GM23248 (cell line): ENCODE data around the gene PTPRU. TPM values are rescaled to one million over a fixed set of nuclear protein-coding genes. Genes with fewer than 3 reads are reported as not detected.

ENCODE experiments used
- DNase-seq: peaks from one replicate; pipeline ENCODE4 v3.0.0-alpha.2; 2015
- H2AFZ ChIP-seq: fragments of 200-600 bp; sonication (generic); 2 replicates; pipeline ENCODE4 v1.6.1; 2016; ENCODE audit warnings: antibody characterized with exemption
- H3F3A ChIP-seq: fragments of 200-600 bp; sonication (generic); 2 replicates; pipeline ENCODE4 v1.6.1; 2016; ENCODE audit warnings: mild to moderate bottlenecking, antibody characterized with exemption, mixed run types; ENCODE audit not compliant: insufficient read depth
- H3K27ac ChIP-seq: fragments of 200-600 bp; sonication (generic); 2 replicates; pipeline ENCODE4 v1.5.1; 2016; ENCODE audit warnings: mild to moderate bottlenecking
- H3K27me3 ChIP-seq: fragments of 200-600 bp; sonication (generic); replicated peaks from 2 replicates; pipeline ENCODE4 v1.6.1; 2016; ENCODE audit warnings: mild to moderate bottlenecking; ENCODE audit not compliant: insufficient read depth
- H3K36me3 ChIP-seq: fragments of 200-600 bp; sonication (generic); 2 replicates; pipeline ENCODE4 v1.6.1; 2016; ENCODE audit warnings: low read depth, mild to moderate bottlenecking
- H3K4me1 ChIP-seq: fragments of 200-600 bp; sonication (generic); 2 replicates; pipeline ENCODE4 v1.6.1; 2016; ENCODE audit warnings: mild to moderate bottlenecking; ENCODE audit not compliant: insufficient read depth
- H3K4me2 ChIP-seq: fragments of 200-600 bp; sonication (generic); one replicate; pipeline ENCODE4 v1.6.1; 2016; ENCODE audit warnings: mild to moderate bottlenecking; ENCODE audit not compliant: unreplicated experiment
- H3K4me3 ChIP-seq: fragments of 200-600 bp; sonication (generic); 2 replicates; pipeline ENCODE4 v1.5.1; 2016; ENCODE audit warnings: mild to moderate bottlenecking
- H3K79me2 ChIP-seq: fragments of 200-600 bp; sonication (generic); 2 replicates; pipeline ENCODE4 v1.6.1; 2016; ENCODE audit warnings: mild to moderate bottlenecking; ENCODE audit not compliant: insufficient read depth
- H3K9ac ChIP-seq: fragments of 200-600 bp; sonication (generic); 2 replicates; pipeline ENCODE4 v1.6.1; 2016; ENCODE audit warnings: mild to moderate bottlenecking
- H3K9me2 ChIP-seq: fragments of 200-600 bp; sonication (generic); 2 replicates; pipeline ENCODE4 v1.6.1; 2016; ENCODE audit warnings: mixed run types, mild to moderate bottlenecking, moderate library complexity; ENCODE audit not compliant: insufficient read depth
- H3K9me3 ChIP-seq: fragments of 200-600 bp; sonication (generic); one replicate; pipeline ENCODE4 v1.6.1; 2017; ENCODE audit warnings: low read depth
- H4K20me1 ChIP-seq: fragments of 200-600 bp; sonication (generic); 2 replicates; pipeline ENCODE4 v1.6.0; 2016; ENCODE audit not compliant: insufficient read depth
- EZH2 ChIP-seq: fragments of 200-600 bp; sonication (generic); IDR thresholded peaks from 2 replicates; pipeline ENCODE4 v1.6.1; 2018; ENCODE audit warnings: antibody characterized with exemption, mild to moderate bottlenecking; ENCODE audit not compliant: insufficient read depth, poor library complexity, severe bottlenecking
- EZH2phosphoT487 ChIP-seq: fragments of 200-600 bp; sonication (generic); IDR thresholded peaks from 2 replicates; pipeline ENCODE4 v1.6.1; 2018; ENCODE audit warnings: antibody characterized with exemption, moderate library complexity, mild to moderate bottlenecking, low read depth; ENCODE audit not compliant: insufficient read depth
- WGBS, 2 experiments: methylation state at CpG; one replicate each; pipeline ENCODE4 v1.1.6; 2015 to 2017; ENCODE audit warnings: low lambda C conversion rate in 2 of 2, low coverage in 1 of 2; ENCODE audit errors: missing lambda C conversion rate in 2 of 2; 5-methylcytosine and 5-hydroxymethylcytosine counted together
- in situ Hi-C: fragments of 300-500 bp; cut with MboI; formaldehyde crosslinking; loops from 2 replicates; pipeline ENCODE4 v1.15.0; 2020
- polyA plus RNA-seq: library from polyadenylated mRNA; unstranded; fragments of >200 nt; fragmentation: Nextera tagmentation; extraction: Ambion mirVana; gene quantifications from 2 replicates; pipeline ENCODE4 v1.2.1, GENCODE V29; 2016
- total RNA-seq: library from RNA; depleted of rRNA; stranded (reverse); fragments of >200 nt; shearing (Covaris generic); gene quantifications from 2 replicates; pipeline ENCODE4 v1.2.3, GENCODE V29; 2014

PTPRU gene
- total and polyA plus RNA-seq, 2 experiments from 2014 or later: 6.2 to 16.8 TPM

DNA sequence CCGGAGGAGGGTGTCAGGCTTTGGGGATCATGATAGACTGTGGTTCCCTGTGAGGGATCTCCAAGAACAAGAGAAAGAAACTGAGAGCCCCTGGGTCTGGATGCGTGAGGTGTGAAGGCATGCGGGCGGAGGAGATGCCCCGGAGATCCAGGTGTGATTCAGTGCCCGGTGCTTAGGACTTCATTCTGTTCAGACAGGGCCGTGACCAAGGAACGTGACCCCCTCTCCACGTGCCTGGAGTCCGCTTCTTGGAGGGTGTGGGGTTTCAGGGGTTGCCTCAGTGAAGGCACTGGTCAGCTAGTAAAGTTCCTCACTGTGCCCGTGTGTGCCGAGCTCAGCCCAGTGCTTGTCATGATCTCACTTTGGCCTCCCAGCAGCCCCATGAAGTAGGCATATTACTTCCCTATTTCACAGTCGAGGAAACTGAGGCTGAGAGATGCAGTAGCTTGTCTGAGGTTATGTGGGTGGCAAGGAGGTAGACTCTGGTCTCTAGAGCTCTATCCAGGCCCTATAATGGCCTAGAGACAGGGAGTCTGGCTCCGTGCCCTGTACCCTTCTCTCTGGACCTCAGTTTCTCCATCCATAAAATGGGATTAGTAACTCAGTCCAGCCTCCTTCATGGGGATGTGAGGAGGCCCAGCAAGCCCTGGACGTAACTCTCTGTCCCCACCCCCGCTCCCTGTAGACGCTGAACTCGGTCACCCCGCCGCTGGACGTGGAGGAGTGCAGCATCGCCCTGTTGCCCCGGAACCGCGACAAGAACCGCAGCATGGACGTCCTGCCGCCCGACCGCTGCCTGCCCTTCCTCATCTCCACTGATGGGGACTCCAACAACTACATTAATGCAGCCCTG lies 81.0 kb downstream of the PTPRU start:
- H3K4me3 ChIP-seq: no peak overlapping the region
- H2AFZ ChIP-seq: no peak overlapping the region
- 90 to 93% methylated on average over 30 of the region's 30 CpGs for WGBS, 2 experiments
- in situ Hi-C loops: no loop called here
- no peak for DNase-seq
- no peaks in the 10 kb centered on the region for H3K36me3 ChIP-seq
- no peaks in the 10 kb centered on the region for H4K20me1 ChIP-seq
- no peaks in the 10 kb centered on the region for H3K4me1 ChIP-seq
- H3K79me2 ChIP-seq: no peaks in the 10 kb centered on the region
- no peak overlapping the region for H3K4me2 ChIP-seq
- TF ChIP-seq EZH2phosphoT487 (no peak), EZH2 (no peak)
- H3F3A ChIP-seq: no peaks in the 10 kb centered on the region
- H3K9me2 ChIP-seq: no peaks in the 10 kb centered on the region
- no peak overlapping the region for H3K9ac ChIP-seq
- no peaks in the 10 kb centered on the region for H3K9me3 ChIP-seq
- no peaks in the 10 kb centered on the region for H3K27me3 ChIP-seq
- no peak overlapping the region for H3K27ac ChIP-seq

DNA sequence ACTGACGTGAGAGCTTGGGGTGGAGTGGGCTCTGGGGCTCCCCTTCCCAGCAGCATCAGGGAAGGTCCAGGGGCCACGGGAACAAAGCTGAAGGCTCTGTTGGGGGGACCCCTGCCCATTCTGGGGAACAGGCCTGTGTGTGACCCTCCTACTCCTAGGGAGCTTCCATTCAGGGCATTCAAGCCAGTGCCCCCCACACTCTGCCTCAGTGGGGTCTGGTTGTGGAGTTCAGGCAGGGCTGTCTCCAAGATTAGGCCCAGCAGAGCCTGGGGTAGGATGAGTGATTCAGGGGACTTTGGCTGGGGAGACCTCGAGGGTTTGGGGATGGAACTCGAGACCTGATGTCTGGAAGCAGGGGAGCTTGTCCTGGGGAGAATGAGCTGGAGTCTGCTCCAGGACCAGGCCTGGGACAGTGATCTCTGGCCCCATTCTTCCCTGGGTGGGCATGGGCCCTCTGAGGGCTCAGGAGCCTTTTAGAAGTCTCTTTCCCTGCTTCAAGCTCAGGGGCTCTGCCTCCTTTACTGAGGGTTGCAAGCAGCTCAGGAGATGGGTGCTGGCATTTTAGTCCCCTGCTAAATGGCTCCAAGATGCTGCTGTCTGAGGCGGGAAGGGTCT lies 81.7 kb downstream of the PTPRU start:
- no peak for DNase-seq
- H3K9me2 ChIP-seq: no peaks in the 10 kb centered on the region
- 69 to 79% methylated on average over 5 of the region's 5 CpGs for WGBS, 2 experiments
- H3K9ac ChIP-seq: no peak overlapping the region
- in situ Hi-C loops: no loop called here
- no peak overlapping the region for H3K27ac ChIP-seq
- H3K9me3 ChIP-seq: no peaks in the 10 kb centered on the region
- H3K4me2 ChIP-seq: no peak overlapping the region
- H3F3A ChIP-seq: no peaks in the 10 kb centered on the region
- no peaks in the 10 kb centered on the region for H3K27me3 ChIP-seq
- no peaks in the 10 kb centered on the region for H3K79me2 ChIP-seq
- no peak overlapping the region for H3K4me3 ChIP-seq
- H2AFZ ChIP-seq: no peak overlapping the region
- no peaks in the 10 kb centered on the region for H4K20me1 ChIP-seq
- TF ChIP-seq EZH2phosphoT487: no peak
- no peaks in the 10 kb centered on the region for H3K4me1 ChIP-seq
- H3K36me3 ChIP-seq: no peaks in the 10 kb centered on the region

DNA sequence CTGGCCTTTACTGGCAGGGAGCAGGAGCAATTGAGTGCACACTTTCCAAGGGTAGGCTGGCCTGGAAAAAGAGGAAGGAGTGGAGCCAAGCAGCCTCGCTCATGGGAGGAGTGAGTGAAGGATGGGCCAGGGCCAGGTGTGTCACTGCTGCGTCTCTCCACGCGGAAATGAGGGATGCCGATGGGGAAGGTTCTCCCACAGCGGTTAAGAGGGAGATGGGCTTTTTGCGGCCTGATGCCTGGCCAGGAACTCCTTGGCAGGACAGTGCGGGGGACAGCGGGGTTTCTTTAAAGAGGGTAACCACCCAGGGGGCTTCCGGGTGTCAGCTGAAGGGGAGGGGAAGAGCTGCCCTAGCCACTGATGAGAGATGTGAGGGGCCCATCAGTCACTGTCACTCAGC lies 82.4 kb downstream of the PTPRU start:
- no peak overlapping the region for H3K4me3 ChIP-seq
- WGBS, 2 experiments: 86 to 87% methylated on average over 10 of the region's 10 CpGs
- H3K4me2 ChIP-seq: no peak overlapping the region
- H3K79me2 ChIP-seq: no peaks in the 10 kb centered on the region
- H3K9me3 ChIP-seq: no peaks in the 10 kb centered on the region
- H2AFZ ChIP-seq: no peak overlapping the region
- H3K27ac ChIP-seq: no peak overlapping the region
- H3K4me1 ChIP-seq: no peaks in the 10 kb centered on the region
- TF ChIP-seq EZH2phosphoT487 (no peak), EZH2 (no peak)
- H3K36me3 ChIP-seq: no peaks in the 10 kb centered on the region
- H3F3A ChIP-seq: no peaks in the 10 kb centered on the region
- no peaks in the 10 kb centered on the region for H4K20me1 ChIP-seq
- no peak for DNase-seq
- H3K9ac ChIP-seq: no peak overlapping the region
- in situ Hi-C loops: no loop called here
- no peaks in the 10 kb centered on the region for H3K27me3 ChIP-seq
- H3K9me2 ChIP-seq: no peaks in the 10 kb centered on the region

DNA sequence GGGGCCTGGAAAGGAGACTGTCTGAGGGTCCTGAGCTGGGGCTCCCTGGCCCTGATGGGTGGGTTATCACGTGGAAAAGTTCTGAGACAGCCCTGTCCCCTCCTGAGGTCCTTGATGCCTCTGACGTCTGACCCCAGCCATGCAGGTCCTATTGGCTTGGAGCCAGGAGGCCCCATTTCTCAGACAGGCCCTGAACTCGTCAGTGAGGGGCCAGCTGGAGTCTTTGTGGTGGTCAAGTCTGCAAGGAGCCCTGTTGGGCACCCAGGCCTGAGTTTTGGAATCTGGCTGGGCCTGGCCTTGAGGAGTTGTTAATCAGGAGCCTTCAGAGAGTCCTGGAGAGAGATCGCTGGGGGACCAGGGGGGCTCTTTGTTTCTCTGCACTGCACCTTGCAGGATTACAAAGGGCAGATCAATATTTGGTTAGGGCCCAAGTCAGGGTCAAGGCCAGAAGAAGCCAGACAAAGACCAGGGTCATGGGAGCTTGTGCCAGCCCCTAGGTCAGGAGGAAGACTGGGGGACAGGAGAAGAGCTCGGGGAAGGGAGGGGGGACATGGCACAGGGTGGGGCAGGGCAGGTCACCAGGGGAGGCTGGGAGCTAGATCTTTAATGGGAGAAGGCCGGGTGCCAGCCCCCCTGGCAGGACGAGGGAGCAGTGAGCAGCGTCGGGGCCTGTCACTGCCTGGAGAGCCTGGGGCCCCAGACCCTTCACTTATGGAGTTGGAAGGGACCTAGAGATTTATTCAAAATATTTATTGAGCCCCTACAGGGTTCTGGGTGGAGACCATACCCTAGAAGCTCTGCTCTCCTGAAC lies 83.2 kb downstream of the PTPRU start:
- 76 to 85% methylated on average over 4 to 9 of the region's 9 CpGs for WGBS, 2 experiments
- no peaks in the 10 kb centered on the region for H3K9me3 ChIP-seq
- TF ChIP-seq EZH2phosphoT487 (no peak), EZH2 (no peak)

More for the DNA sequence above, 83.2 kb downstream of the PTPRU start:
- DNase-seq: no peak
- Histone ChIP-seq H3K27me3 (no peaks in the 10 kb centered on the region), H3K36me3 (no peaks in the 10 kb centered on the region), H3K4me1 (no peaks in the 10 kb centered on the region), H3K27ac (no peak overlapping the region), H3F3A (no peaks in the 10 kb centered on the region), H4K20me1 (no peaks in the 10 kb centered on the region), H2AFZ (no peak overlapping the region), H3K9ac (no peak overlapping the region), H3K9me2 (no peaks in the 10 kb centered on the region), H3K4me3 (no peak overlapping the region), H3K79me2 (no peaks in the 10 kb centered on the region), H3K4me2 (no peak overlapping the region)
- in situ Hi-C loops: no loop called here
